Umbilical cord (tissue), 2 donors: ENCODE measurements around the gene PCBP3. TPM values are rescaled to one million over a fixed set of nuclear protein-coding genes. Genes with fewer than 3 reads are reported as not detected.

Source experiments
- DNase-seq: peaks from one replicate; pipeline ENCODE4 v3.0.0-alpha.2; 2015; ENCODE audit warnings: low spot score
- total RNA-seq: library from RNA; depleted of rRNA; stranded (reverse); fragments of >200 nt; gene quantifications from one replicate; pipeline ENCODE4 v1.2.3, GENCODE V29; 2014; ENCODE audit warnings: low replicate concordance; ENCODE audit not compliant: insufficient read depth

The PCBP3 gene
- total RNA-seq, 1 donor from 2014 or later = 4.8 TPM

- peak; percentile 68 for DNase-seq
Measured at GRCh38 chr21:45977396-45977795, 333.9 kb downstream of the PCBP3 start.

DNA sequence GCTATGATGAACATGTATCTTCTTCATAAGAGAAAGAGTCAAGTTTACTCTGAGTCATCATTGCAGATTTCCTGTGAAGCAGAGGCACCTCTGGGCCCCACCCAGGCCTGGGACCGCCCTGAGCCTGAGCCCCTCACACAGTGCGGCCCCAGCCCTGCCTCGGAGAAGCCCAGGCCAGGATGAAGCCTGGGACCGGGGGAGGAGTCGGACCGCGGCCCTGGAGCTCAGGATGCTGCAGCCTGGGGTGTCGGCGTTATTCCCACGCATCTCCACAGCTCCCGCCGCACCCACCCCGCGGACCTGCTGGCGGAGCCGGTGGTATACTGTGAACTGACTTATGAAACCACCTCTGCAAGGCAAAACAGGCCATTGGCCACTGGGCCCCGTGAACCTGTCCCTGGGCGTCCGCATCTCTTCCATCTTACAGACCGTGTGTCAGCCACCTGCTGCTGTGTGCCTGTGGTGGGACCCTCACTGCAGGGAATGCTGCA lies 335.7 kb downstream of the PCBP3 start:
- peak; percentile 89 for DNase-seq

DNA sequence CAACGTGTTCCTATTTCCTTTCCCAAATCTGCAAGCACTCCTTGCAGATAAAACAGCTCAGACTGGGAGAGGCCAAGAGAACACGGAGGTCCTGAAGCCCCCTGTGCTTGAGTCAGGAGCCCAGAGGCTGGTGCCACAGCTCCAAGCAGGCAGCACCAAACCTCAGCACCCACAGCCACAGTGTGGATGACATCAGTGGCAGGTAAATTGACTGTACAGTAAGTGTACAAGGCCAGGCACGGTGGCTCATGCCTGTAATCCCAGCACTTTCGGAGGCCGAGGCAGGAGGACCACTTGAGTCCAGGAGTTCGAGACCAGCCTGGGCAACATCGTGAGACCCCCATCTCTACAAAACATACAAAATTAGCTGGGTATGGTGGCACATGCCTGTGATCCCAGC lies 336.1 kb downstream of the PCBP3 start:
- DNase-seq = no peak

DNA sequence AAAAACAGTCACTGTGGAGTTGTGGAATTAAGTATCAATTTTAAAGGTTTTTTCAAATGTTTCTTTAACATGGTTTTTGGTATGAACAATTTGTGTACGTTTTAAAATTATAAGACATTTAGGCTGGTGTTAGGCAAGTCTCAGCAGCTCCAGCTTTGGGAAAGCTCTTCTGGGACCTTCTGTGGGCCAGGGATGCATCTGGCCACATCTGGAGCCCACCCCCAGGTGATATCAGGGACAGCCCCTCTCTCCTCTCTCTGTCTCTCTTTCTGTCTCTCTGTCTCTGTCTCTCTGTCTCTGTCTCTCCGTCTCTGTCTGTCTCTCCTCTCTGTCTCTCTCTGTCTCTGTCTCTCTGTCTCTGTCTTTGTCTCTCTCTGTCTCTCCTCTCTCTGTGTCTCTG lies 336.7 kb downstream of the PCBP3 start:
- no peak for DNase-seq

DNA sequence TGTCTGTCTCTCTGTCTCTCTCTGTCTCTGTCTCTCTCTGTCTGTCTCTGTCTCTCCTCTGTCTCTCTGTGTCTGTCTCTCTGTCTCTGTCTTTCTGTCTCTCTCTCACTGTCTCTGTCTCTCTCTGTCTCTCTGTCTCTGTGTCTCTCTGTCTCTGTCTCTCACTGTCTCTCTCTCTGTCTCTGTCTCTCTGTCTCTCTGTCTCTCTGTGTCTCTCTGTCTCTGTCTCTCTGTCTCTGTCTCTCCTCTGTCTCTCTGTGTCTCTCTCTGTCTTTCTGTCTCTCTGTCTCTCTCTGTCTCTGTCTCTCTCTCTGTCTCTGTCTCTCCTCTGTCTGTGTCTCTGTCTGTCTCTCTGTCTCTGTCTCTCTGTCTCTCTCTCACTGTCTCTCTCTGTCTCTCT lies 337.2 kb downstream of the PCBP3 start:
- no peak for DNase-seq

DNA sequence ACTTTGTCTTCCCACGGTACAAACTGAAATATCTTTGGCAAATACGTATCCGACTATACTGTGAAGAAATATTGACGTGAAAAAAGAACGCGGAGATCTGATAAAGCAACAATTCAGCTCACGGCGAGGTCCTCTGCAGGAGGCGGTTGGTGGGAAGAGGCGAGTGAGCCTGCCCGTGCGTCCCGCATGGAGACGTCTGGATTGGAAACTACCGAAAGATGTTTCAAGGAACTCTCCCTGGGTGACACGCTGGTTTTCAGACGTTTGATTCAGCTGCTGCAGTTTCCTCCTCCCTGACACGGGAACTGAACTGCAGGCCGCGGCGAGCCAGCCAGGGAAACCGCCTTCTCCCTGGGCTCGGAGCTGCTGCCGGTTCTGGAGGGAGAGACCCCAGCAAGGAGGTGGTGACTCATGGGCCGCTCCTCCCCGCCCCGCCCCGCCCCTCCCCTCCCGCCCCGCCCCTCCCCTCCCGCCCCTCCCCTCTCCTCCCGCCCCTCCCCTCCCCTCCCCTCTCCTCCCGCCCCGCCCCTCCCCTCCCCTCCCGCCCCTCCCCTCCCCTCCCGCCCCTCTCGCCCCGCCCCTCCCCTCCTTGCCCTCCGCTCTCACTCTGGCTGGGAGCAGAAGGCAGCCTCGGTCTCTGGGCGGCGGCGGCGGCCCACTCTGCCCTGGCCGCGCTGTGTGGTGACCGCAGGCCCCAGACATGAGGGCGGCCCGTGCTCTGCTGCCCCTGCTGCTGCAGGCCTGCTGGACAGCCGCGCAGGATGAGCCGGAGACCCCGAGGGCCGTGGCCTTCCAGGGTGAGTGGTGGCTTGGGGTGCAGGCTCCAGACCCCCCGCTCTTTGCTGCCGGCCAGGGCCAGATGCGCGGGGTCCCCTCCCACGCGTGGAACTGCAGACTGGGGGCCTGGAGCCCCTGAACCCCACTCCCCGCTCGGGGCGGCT lies 337.9 kb downstream of the PCBP3 start, which contains the start of gene COL6A1:
Gene COL6A1 (plus strand): TSS at position 620 of the 941 bp plus-strand sequence. CDS start 81 bp downstream, at position 701.
- DNase-seq = peak; percentile 87

GRCh38 chr21:45982092-45982757 lies 338.7 kb downstream of the PCBP3 start:
- no peak for DNase-seq

DNA sequence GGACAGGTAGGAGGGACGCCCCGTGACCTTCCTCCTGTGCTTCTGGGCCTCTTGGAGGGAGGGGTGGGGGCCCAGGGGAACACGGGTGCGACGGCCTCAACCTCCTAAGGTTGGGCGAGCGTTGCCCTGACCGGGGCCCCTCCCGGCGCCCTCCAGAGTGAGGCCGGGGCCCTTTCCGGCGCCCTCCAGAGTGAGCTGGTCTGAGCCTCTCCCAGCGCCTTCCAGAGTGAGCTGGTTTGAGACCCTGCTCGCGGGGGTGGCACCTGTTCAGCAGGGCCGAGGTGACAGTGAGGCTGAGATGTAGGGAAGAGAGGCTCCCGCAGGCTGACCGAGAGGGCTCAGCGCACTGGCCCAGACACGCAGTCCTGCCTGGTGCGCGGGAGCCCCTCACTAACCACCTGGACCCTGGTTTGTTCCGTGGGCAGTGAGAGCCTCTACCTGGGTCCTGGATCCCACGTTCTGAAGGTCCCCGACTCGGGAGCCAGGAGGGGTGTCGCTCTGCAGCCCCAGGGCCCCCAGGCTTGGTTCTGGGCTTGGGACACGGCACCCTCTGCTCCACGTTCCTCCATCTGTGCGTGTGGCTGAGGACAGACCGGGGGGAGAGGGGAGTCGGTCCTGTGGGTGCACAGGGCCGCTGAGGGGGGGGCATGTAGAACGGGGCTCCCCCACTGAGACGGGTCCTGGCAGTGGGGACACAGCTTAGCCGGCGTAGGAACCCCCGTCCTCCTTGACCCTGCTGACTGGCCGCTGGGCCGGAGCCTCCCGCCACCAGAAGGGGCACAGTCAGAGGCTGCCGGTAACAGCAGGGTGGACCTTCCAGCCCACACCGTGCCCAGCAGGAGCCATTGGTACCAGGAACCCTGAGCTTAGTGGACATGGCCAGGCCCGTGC lies 339.5 kb downstream of the PCBP3 start:
- no peak for DNase-seq

GRCh38 chr21:45983649-45983965 lies 340.1 kb downstream of the PCBP3 start:
- no peak for DNase-seq

DNA sequence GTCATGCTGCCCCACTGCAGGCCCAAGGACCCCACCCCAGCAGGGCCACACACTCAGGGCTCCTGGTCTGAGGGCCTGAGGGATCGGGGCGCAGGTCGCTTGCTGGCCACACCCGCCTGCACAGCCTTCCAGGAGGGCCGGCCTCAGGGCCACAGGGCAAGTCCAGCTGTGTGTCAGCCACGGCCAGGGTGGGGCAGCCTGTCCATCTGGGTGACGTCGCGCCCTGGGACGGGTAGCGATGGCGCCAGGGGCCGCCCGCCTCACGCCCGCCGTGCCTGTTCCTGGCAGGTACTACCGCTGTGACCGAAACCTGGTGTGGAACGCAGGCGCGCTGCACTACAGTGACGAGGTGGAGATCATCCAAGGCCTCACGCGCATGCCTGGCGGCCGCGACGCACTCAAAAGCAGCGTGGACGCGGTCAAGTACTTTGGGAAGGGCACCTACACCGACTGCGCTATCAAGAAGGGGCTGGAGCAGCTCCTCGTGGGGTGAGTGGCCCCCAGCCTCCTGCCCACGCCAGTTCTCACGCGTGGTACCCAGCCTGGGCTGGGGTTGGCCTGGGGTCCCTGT lies 340.5 kb downstream of the PCBP3 start:
- DNase-seq = no peak

DNA sequence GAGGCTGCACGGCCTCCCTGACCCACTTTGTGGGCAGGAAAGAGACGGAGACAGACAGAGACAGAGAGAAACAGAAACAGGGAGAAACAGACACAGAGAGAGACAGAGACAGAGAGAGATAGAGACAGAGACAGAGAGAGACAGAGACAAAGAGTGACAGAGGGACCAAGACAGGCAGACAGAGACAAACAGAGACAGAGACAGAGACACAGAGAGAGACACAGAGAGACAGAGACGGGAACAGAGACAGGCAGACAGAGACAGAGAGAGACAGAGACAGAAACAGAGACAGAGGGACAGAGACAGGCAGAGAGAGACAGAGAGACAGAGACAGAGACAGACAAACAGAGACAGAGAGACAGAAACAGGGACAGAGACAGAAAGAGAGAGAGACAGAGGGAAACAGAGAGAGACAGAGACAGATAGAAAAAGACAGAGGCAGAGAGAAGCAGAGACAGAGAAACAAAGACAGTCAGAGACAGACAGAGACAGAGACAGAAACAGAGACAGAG lies 341.1 kb downstream of the PCBP3 start:
- no peak for DNase-seq

- no peak for DNase-seq
Measured at GRCh38 chr21:45985471-45986315, 342.2 kb downstream of the PCBP3 start.

DNA sequence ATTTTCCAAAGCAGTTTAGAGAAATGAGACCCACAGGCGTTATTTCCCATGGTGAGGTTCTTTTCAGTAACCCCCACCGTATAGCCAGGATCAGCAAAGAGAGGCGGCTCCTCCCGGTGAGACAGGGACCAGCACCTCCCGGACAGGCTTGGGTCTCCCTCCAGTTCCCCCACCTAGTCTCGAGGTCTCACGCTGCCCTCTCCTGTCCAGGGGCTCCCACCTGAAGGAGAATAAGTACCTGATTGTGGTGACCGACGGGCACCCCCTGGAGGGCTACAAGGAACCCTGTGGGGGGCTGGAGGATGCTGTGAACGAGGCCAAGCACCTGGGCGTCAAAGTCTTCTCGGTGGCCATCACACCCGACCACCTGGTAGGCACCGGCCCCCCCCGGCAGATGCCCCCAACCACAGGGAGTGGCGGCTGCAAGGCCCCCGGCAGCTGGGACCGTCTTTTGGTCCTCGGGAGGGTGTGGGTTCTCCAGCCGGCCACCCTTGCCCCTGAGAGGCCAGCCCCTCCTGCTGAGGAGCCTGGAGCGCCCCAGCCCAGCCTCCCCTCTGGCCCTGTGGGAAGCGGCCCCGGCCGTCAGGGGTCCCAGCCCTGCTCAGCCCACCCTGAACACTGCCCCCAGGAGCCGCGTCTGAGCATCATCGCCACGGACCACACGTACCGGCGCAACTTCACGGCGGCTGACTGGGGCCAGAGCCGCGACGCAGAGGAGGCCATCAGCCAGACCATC lies 343.0 kb downstream of the PCBP3 start:
- no peak for DNase-seq

DNA sequence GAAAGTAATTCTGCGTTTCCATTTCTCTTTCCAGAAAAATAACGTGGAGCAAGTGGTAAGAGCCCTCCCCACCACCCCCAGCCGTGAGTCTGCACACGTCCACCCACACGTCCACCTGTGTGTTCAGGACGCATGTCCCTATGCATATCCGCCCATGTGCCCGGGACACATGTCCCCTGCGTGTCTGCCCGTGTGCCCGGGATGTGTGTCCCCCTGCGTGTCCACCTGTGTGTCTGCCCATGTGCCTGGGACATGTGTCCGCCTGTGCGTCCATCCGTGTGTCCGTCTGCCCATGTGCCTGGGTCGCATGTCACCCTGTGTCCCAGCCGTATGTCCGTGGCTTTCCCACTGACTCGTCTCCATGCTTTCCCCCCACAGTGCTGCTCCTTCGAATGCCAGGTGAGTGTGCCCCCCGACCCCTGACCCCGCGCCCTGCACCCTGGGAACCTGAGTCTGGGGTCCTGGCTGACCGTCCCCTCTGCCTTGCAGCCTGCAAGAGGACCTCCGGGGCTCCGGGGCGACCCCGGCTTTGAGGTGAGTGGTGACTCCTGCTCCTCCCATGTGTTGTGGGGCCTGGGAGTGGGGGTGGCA lies 343.7 kb downstream of the PCBP3 start:
- no peak for DNase-seq

DNA sequence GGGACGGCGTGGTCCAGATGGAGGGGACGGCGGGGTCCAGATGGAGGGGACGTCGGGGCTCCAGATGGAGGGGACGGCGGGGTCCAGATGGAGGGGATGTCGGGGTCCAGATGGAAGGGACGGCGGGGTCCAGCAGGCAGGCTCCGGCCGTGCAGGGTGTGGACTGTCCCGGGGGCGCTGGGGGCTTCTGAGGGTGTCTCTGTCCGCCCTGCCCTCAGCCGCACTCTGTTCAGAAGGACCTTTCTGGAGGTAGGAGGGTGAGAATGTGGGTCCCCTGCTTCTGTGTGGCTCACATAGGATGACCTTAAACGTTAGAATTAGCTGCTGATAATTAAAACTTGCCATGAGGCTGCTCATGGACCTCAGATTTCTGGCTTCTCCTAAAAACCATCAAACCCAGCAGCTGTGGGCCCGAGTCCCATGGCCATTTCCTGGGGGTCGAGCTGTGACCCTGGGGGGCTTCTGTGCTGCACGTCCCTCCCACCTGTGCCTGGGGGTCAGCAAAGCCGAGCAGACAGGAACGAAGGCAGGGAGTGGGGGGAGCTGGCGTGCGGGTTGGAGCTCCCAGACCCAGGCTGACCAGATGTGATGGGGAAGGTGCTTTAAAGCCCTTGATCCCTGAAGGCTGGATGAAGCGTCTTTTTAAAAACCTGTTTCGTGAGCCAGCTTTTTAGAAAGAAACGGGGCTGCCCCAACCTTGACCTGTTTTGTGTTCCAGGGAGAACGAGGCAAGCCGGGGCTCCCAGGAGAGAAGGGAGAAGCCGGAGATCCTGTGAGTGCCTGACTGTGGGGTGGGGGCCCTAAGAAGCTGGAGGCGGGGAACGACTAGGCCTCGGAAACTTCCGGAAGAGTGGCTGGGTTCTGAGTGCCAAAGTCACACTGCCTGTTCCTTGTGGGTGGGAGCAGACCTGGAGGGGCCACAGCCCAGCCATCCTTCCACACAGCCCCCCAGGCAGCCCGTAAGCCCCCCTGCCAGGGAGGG lies 345.1 kb downstream of the PCBP3 start:
- DNase-seq = no peak

- DNase-seq = no peak
Measured at GRCh38 chr21:45989355-45990048, 346.0 kb downstream of the PCBP3 start.

GRCh38 chr21:45990049-45990711 lies 346.7 kb downstream of the PCBP3 start:
- DNase-seq = no peak
